ENCODE data around the gene LENG8.

GRCh38 chr19:54451331-54451871 is 2.4 kb downstream of the LENG8 start:
- no peak for TF ChIP-seq CTCF (IDR thresholded peaks at IDR 0.05)
- TF ChIP-seq POLR2A (IDR thresholded peaks at IDR 0.05): no peak

Data from lower leg skin (tissue), 3 donors.